ENCODE measurements around the gene GPRC5C.

GRCh38 chr17:74408262-74408661 is 23.6 kb upstream of the GPRC5C start:
- TF ChIP-seq GATA2 (IDR thresholded peaks at IDR 0.05; ENCODE audit: low read depth, low read length) (no peak), GATA3 (IDR thresholded peaks at IDR 0.05; ENCODE audit: low read depth, low read length) (no peak)
